HG02840 (cell line): Measurements from ENCODE around the gene MICAL3.
"Not testable (repeated sequence)": the region's sequence is repeated elsewhere in the genome, so short reads cannot be mapped to it uniquely, and the experiment has no call there.

Source experiments
- ATAC-seq: cut with Tn5 transposase; IDR thresholded peaks from one replicate; pipeline ENCODE4 v1.9.1; 2021; ENCODE audit warnings: mild to moderate bottlenecking, moderate library complexity, moderate number of reproducible peaks; ENCODE audit not compliant: unreplicated experiment, low FRiP score

Gene MICAL3, protein sequence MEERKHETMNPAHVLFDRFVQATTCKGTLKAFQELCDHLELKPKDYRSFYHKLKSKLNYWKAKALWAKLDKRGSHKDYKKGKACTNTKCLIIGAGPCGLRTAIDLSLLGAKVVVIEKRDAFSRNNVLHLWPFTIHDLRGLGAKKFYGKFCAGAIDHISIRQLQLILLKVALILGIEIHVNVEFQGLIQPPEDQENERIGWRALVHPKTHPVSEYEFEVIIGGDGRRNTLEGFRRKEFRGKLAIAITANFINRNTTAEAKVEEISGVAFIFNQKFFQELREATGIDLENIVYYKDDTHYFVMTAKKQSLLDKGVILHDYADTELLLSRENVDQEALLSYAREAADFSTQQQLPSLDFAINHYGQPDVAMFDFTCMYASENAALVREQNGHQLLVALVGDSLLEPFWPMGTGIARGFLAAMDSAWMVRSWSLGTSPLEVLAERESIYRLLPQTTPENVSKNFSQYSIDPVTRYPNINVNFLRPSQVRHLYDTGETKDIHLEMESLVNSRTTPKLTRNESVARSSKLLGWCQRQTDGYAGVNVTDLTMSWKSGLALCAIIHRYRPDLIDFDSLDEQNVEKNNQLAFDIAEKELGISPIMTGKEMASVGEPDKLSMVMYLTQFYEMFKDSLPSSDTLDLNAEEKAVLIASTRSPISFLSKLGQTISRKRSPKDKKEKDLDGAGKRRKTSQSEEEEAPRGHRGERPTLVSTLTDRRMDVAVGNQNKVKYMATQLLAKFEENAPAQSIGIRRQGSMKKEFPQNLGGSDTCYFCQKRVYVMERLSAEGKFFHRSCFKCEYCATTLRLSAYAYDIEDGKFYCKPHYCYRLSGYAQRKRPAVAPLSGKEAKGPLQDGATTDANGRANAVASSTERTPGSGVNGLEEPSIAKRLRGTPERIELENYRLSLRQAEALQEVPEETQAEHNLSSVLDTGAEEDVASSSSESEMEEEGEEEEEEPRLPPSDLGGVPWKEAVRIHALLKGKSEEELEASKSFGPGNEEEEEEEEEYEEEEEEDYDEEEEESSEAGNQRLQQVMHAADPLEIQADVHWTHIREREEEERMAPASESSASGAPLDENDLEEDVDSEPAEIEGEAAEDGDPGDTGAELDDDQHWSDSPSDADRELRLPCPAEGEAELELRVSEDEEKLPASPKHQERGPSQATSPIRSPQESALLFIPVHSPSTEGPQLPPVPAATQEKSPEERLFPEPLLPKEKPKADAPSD (N-terminal part only)

DNA sequence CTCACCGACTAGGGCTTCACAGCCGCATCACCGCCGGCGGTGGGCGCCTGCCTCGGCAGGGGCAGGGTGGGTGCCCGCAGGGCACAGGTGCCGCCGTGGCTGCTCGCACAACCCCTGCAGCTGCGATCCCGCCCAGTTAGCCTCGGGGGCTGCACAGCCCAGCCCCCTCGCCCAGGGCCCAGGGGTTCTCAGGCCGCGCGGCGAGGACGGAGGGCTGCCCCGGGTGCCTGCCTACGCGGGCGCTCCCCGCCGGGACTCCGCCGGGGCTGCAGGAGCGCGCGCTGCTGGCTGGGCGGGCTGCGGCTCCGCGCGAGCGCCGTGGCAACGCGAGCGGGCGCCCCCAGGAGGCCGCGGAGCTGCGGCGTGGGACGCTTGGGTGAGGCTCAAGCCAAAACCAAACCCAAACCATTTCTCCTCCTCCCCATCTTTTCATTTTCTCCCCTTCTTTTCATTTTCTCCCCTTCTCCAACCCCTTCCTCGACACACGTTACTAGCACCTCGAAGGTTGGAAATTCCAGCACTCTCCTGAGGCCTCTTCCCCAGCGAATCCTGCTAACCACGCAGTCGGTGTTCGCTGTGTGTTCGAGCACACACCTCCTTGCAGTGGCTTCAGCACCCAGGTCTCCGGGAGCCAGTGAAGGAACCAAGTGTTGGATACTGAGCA lies at the start of gene MICAL3:
Gene MICAL3 (minus strand): TSS at position 286 of the 664 bp plus-strand sequence. CDS start 117,749 bp downstream, outside the sequence.
- ATAC-seq, result no peak

DNA sequence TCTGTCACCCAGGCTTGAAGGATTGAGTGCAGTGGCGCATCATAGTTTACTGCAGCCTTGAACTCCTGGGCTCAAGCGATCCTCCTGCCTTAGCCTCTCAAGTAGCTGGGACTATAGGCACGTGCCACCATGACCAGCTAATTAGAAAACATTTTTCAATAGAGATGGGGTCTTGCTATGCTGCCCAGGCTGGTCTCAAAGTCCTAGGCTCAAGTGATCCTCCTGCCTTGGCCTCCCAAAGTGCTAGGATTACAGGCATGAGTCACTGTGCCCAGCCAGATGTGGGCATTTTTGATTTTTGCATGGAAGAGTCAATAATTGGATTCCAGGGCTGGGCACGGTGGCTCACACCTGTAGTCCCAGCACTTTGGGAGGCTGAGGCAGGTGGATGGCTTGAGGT lies 49.6 kb upstream of the MICAL3 start:
- ATAC-seq, result not testable (repeated sequence)

DNA sequence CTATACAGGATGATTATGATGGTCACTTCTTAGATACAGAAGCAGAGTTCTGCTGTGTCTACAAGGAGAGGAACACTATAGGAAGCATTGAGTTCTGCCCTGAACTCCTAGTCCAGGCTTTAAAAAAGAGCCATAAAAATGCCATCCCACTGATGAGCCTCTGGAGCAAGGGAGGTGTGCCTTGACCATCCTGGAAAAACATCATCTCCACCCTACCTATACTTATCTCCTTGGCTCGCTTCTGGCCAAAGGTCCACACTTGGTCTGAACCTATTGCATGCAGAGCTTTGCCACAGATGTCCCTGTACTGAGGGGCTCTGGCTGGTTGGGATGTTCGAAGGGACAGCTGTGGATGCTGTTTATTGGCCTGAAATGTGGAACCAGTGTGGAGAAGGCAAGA lies 49.1 kb upstream of the MICAL3 start:
- no peak for ATAC-seq

- ATAC-seq, result no peak
Measured at GRCh38 chr22:18071968-18072310, 47.6 kb upstream of the MICAL3 start.

- not testable (repeated sequence) for ATAC-seq
Measured at GRCh38 chr22:18071307-18071967, 47.1 kb upstream of the MICAL3 start.

DNA sequence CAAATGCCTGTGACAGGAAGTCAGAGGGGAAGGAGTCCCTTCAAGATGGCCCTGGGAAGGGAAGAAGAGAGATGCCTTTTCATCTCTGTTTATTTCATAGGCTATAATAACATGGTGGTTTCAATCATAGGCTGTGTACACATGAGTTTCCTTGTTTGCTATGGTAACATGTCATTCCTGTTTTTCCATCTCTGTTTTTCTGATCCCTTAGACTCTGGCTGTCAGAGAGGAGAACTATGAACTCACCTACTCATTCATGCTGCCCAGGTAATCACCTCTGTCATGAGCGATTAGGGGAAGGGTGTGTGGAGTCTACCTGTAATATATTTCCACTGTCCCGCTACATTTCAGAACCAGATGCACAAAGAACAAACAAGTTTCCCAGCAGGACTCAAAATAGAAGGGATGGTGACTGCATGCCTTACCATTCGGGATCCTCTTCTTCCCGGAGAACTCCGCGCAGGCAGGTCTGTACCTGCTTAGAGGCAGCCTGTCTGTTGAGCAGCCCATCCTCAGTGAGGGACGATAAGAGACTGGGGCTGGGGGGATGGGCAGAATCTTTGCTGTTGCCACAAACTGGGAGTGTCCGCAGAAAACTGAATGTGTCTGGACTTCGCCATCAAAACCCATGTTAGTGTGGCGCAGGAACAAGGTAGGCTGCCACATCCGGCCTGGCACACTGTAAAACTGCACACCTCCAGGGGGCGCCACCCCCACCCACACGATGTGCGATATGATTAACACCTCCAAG lies 46.4 kb upstream of the MICAL3 start:
- ATAC-seq, result no peak

GRCh38 chr22:18070041-18070440 lies 45.7 kb upstream of the MICAL3 start:
- no peak for ATAC-seq

GRCh38 chr22:18069041-18069440 lies 44.7 kb upstream of the MICAL3 start:
- no peak for ATAC-seq

DNA sequence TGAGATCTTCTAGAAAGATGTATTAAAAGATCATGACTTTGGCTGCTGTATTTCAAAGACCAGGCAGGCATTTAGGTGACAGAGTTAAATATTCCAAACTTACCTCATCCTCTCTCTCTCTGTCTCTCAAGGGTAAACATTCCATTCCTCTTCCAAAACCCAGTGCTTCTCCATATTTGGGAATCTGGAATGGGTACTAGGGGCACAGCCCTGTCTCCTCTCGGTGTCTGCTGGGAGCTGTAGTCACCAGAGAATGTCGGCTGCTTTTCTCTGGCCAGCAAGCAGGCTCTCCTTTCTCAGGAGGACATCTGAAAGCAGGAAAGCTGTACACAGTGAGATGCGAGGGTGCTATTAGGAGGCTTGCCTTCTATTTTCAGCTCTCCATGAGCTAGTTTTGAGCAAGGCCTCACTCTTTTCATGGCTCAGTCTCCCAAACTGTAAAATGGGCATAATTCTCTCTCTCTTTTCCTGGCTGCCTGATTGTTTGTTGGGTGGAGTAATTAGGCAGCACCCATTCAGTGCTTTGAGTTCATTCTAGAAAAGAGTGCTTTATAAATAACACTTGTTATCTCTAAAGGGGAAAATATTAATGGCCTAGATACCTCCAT lies 44.1 kb upstream of the MICAL3 start:
- no peak for ATAC-seq

GRCh38 chr22:18067548-18068341 lies 43.4 kb upstream of the MICAL3 start:
- no peak for ATAC-seq

DNA sequence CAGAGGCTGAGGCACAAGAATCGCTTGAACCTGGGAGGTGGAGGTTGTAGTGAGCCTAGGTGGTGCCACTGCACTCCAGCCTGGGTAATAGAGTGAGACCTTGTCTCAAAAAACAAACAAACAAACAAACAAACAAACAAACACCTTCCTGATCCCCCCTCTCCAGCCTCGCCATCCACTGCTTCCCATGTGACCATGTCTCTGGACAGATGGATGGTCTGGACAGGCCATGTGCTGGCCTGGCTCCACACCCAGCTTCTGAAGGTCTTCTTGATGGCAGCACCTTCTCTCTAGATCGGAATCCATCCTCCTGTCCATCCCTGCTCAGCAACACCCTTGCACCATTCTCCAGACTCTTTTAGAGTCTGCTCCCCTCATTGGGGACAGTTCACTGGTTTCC lies 42.8 kb upstream of the MICAL3 start:
- no peak for ATAC-seq

GRCh38 chr22:18066181-18066859 lies 42.0 kb upstream of the MICAL3 start:
- no peak for ATAC-seq

DNA sequence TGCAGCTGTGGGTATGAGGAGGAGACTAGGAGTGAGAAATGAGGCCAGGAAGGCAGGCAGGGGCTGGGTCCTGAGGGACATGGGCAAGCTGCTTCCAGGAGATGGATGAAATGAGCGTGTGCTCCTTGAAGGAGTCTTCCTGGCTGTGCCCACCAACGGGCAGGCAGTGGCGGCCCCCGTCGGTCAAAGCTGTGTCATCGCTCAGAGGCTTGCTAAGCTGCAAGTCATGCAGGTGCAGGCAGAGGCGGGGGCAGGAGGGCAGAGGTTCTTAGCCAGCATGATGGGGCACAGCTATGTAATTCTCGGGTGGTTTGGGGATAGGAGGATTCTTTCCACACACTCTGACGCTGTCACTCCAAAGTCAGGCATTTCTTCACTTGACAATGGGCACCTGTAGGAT lies 40.9 kb upstream of the MICAL3 start:
- ATAC-seq, result no peak

DNA sequence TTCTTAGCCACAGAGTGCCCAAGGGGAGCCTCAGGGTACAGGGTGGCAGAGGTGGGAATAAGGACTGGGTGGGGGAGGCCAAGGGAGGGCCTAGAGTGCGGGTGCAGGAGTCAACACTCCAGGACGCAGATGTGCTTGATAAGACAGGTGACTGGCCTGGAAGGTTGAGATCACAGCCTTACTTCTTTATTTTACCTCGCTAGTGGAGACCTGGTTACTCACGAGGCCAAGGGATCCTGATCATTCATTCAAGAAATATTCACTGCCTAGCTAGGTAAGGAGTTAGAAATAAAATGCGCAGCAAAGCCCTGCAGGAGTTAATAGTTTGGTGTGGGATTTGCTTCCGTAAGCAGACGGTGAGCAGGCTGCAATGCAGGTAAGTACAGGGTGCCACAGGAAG lies 40.3 kb upstream of the MICAL3 start:
- ATAC-seq, result no peak

DNA sequence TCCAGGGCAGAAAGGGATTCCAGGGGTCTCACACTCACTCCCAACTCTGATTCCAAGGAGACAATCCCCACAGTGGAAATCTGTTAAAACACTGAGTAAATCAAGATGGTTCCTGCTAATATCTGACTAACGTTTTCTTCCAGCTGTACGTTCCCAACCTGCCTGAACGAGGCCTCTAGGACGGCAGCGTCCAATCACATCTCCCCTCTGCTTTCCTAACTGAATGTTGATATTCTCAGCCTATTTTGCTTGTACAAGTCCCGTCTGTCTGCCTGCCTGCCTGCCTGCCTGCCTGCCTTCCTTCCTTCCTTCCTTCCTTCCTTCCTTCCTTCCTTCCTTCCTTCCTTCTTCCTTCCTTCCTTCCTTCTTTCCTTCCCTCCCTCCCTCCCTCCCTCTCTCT lies 39.4 kb upstream of the MICAL3 start:
- ATAC-seq, result not testable (repeated sequence)

DNA sequence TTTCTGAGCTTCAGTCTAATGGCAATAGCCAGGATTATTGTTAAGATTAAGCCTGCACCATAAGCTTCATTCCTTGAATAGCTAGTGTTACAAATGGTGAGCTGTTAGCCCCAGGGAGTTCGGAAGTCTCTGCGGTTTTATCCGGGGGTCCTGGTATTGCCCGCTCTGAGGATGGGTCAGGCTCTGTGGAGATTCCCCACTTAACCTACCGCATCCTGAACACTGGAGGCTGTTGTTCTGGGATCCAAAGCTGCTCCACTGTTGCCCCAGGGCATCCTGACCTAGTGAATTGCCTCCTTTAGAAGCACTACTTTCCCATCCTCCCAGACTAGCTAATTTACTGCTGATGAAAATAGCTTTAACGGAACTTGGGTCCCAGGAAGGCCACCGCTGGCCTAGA lies 38.9 kb upstream of the MICAL3 start:
- ATAC-seq, result no peak

DNA sequence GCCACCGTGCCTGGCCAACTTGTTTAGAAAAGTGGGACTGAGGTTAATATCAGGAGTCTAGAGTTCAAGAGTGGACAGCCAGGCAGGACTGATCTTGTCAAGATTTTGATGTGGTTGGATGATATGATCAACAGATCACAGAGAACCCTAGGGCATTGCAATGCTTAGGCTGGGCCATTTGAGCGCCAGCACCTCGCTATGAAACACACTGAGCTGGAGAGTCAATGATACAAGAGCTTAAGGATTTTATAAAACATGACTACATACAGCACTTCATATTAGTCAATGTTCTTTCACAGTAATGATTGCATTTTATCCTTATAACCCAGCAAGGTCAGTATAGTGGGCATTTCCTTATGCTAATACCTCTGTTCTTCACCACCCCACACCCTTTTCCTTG lies 38.1 kb upstream of the MICAL3 start:
- no peak for ATAC-seq
